Measurements from ENCODE around the gene C19orf44. TPM values are rescaled to one million over a fixed set of nuclear protein-coding genes. Genes with fewer than 3 reads are reported as not detected.

C19orf44 gene
- total RNA-seq, 4 donors from 2014 or later, result 8.6 to 12.0 (median 10.6) TPM

DNA sequence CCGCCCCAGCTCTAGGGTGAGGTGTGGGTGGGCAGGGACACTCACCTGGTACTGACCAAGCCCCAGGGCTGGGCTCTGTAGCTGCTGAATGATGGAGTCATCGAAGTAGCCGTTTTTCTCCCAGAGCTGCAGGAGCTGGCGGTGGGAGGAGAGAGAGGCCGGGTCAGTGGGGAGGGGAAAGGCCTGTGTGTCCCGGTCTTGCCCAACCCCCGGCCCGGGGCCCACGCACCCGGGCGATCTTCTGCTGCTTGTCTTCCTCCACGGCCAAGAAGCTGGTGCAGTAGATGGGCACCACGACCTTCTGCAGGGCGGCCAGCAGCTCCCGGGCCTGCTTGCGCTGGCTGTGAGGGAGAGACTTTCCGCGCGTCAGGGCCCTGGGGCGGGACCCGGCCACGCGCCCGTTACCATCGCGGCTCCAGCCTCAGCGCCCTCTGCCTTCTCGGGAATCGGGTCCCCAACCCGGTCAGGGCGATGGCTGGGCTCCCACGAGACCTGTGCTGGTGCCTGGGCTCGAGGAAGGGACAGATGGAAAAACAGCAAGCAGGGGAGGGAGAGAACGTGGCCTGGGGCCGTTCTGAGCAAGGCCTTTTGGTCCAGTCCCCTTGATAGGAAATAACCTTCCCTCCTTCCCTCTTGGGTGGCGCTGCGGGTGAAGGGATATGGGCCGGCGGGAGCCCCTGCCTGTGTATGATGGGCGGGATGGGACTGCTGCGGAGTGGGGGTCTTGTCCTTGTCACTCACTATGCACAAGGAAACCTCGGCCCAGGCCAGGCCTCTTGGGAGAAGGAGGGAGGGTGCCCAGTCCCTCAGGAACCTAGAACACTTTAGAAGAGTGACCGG is 34.6 kb downstream of the C19orf44 start:
- H3K4me3 ChIP-seq (replicated peaks in 1 of 3), result no peak overlapping the region

DNA sequence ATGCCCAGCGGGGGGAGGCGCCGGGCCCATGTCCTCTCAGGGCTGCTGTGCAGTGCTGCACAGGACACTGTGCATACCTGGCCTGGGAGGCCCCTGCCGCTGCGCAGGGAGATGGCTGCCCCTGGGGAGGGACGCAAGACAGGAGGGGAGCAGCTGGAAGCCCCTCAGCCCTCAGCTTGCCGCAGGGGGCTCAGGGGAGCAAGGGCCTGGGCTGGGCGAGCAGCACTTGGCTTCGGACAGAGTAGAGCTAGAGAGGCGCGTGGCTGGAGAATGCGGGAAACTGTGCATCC is 35.1 kb downstream of the C19orf44 start:
- TF ChIP-seq, protein P1, sequence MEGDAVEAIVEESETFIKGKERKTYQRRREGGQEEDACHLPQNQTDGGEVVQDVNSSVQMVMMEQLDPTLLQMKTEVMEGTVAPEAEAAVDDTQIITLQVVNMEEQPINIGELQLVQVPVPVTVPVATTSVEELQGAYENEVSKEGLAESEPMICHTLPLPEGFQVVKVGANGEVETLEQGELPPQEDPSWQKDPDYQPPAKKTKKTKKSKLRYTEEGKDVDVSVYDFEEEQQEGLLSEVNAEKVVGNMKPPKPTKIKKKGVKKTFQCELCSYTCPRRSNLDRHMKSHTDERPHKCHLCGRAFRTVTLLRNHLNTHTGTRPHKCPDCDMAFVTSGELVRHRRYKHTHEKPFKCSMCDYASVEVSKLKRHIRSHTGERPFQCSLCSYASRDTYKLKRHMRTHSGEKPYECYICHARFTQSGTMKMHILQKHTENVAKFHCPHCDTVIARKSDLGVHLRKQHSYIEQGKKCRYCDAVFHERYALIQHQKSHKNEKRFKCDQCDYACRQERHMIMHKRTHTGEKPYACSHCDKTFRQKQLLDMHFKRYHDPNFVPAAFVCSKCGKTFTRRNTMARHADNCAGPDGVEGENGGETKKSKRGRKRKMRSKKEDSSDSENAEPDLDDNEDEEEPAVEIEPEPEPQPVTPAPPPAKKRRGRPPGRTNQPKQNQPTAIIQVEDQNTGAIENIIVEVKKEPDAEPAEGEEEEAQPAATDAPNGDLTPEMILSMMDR (IDR thresholded peaks at IDR 0.05), result no peak
- no peak for TF ChIP-seq POLR2A (IDR thresholded peaks at IDR 0.05)
- Histone ChIP-seq H3K36me3 (peaks cover 88 to 91% of the 10 kb centered on the region in 2 donors), H3K27me3 (no peaks in the 10 kb centered on the region), H3K27ac (no peak overlapping the region), H3K9me3 (no peaks in the 10 kb centered on the region), H3K4me3 (replicated peaks in 1 of 3) (no peak overlapping the region), H3K4me1 (no peaks in the 10 kb centered on the region)
- no peak for DNase-seq
- intact Hi-C loops (cut with DNase I), result no loop called here
- WGBS, 2 donors, result 96 to 97% methylated on average over 10 to 11 of the region's 12 CpGs

More for the DNA sequence above, 34.6 kb downstream of the C19orf44 start:
- TF ChIP-seq, protein P1 (IDR thresholded peaks at IDR 0.05), result no peak
- TF ChIP-seq POLR2A (IDR thresholded peaks at IDR 0.05), result no peak
- no peaks in the 10 kb centered on the region for H3K9me3 ChIP-seq
- H3K36me3 ChIP-seq, result peaks cover 88 to 93% of the 10 kb centered on the region in 2 donors
- no peaks in the 10 kb centered on the region for H3K27me3 ChIP-seq
- H3K4me1 ChIP-seq, result no peaks in the 10 kb centered on the region
- DNase-seq, result no peak
- intact Hi-C loops (cut with DNase I), result no loop called here
- H3K27ac ChIP-seq, result no peak overlapping the region
- WGBS, 2 donors, result 91 to 96% methylated on average over 12 to 29 of the region's 43 CpGs

DNA sequence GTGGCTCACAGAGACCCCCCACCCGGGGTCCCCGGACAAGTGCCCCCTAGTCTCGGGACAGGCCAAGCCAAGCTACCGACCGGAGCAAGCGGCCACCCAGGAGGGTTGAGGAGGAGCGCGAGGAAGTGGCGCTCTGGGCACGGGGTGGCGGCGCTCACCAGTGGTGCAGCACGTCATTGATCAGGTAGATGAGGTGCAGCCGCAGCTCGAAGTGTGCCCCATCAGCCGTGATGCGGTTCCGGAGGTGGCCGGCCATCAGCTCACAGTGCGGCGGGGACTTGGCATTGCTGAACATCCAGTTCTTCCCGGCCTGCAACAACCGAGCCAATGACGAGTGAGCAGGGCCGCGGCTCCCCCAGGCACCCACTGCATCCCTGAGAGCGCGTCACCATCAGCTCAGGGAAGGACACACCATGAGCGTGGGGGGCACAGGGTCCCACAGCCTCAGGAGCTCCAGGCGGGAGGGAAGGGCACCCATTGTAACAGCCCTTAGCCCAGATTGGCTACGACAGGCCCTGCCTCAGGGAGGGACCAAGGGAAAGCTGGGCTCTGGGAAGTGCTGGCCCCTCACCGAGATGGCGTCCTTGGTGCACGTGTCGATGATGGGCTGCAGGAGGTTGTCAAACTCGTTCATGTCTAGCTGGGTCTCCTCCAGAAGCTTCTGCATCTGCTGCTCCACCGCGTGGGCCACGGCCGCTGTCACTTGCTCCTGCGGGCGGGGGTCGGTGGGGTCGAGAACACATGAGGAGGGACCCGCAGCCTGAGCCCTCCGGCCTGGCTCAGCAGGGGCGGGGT is 36.4 kb downstream of the C19orf44 start:
- H3K4me1 ChIP-seq, result no peaks in the 10 kb centered on the region
- no peaks in the 10 kb centered on the region for H3K9me3 ChIP-seq
- H3K36me3 ChIP-seq, result peaks cover 75 to 78% of the 10 kb centered on the region in 2 donors
- no peak overlapping the region for H3K4me3 ChIP-seq (replicated peaks in 1 of 3)
- no peak for DNase-seq
- no peaks in the 10 kb centered on the region for H3K27me3 ChIP-seq
- intact Hi-C loops (cut with DNase I), result no loop called here
- TF ChIP-seq, protein P1 (IDR thresholded peaks at IDR 0.05), result no peak
- no peak for TF ChIP-seq POLR2A (IDR thresholded peaks at IDR 0.05)
- no peak overlapping the region for H3K27ac ChIP-seq
- WGBS, 2 donors, result 94 to 96% methylated on average over 36 to 38 of the region's 47 CpGs

DNA sequence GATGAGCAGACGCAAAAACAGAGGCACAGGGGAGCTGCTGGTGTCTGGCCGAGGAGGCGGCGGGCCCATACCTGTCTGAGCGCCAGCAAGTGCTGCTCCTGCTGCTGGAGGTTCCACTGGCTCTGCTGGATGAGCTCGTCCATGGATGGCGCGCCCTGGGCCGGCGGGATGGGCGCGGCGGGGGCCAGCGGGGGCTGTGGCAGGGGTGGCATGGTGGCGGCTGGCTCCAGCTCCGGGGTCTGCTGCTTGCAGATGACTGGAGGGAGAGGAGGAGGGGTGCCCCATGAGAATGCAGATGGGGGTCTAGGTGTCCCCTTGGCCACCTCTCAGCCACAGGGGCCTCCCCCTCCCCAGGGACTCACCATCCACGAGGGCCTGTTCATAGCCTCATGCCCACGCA is 39.2 kb downstream of the C19orf44 start:
- intact Hi-C loops (cut with DNase I), result no loop called here
- peaks cover 0 to 7% of the 10 kb centered on the region in 2 donors for H3K4me1 ChIP-seq
- no peak overlapping the region for H3K27ac ChIP-seq
- DNase-seq, result no peak
- no peak for TF ChIP-seq POLR2A (IDR thresholded peaks at IDR 0.05)
- TF ChIP-seq, protein P1 (IDR thresholded peaks at IDR 0.05), result no peak
- H3K36me3 ChIP-seq, result peaks cover 51 to 52% of the 10 kb centered on the region in 2 donors
- H3K9me3 ChIP-seq, result no peaks in the 10 kb centered on the region
- no peaks in the 10 kb centered on the region for H3K27me3 ChIP-seq
- no peak overlapping the region for H3K4me3 ChIP-seq (replicated peaks in 1 of 3)
- 93 to 96% methylated on average over 10 to 14 of the region's 18 CpGs for WGBS, 2 donors

DNA sequence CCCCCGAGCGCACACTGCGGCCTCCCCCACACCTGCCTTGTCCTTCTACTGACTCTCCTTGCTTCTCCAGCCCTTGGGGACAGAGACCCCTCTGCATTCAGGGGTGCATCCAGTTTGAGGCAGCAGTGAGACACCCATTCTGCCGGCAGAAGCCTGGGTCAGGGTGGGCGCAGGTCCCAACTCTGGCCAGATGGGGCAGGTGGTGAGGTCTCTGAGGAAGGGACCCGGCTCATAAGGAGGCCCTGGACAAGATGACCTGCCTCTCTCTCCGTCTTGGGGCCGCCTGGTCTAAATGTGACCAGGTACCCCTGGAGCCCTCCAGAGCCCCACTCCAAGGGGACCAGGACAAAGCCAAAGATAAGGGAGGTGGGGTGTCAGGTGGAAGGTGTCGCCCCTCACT is 39.9 kb downstream of the C19orf44 start:
- Histone ChIP-seq H3K4me1 (peaks cover 4 to 15% of the 10 kb centered on the region in 2 donors), H3K9me3 (no peaks in the 10 kb centered on the region), H3K4me3 (replicated peaks in 1 of 3) (no peak overlapping the region), H3K36me3 (peaks cover 43 to 45% of the 10 kb centered on the region in 2 donors), H3K27me3 (no peaks in the 10 kb centered on the region), H3K27ac (no peak overlapping the region)
- intact Hi-C loops (cut with DNase I), result no loop called here
- DNase-seq, result no peak
- TF ChIP-seq, protein P1 (IDR thresholded peaks at IDR 0.05), result no peak
- TF ChIP-seq POLR2A (IDR thresholded peaks at IDR 0.05), result no peak
- 93 to 98% methylated on average over 4 to 9 of the region's 9 CpGs for WGBS, 2 donors

Measured in thyroid gland (tissue), 4 donors.